Mesendoderm (in vitro differentiated cells): ENCODE results near the gene PLS3.
A peak's percentile ranks its signal among the peaks of the same experiment; 100 is the strongest.

ENCODE experiments used
- DNase-seq: peaks from one replicate; pipeline ENCODE4 v3.0.0; 2013
- H2AK5ac ChIP-seq: 2 replicates; pipeline ENCODE4 v1.6.1; 2013; ENCODE audit warnings: low read length, inconsistent platforms
- H2BK120ac ChIP-seq: 2 replicates; pipeline ENCODE4 v1.6.1; 2013; ENCODE audit warnings: low read depth, mild to moderate bottlenecking, low read length, moderate library complexity, mixed read lengths
- H2BK15ac ChIP-seq: replicated peaks from 2 replicates; pipeline ENCODE4 v1.6.1; 2013; ENCODE audit warnings: low read depth, mild to moderate bottlenecking, moderate library complexity
- H2BK5ac ChIP-seq: 2 replicates; pipeline ENCODE4 v1.6.1; 2013; ENCODE audit warnings: low read length, inconsistent platforms
- H3K18ac ChIP-seq: 2 replicates; pipeline ENCODE4 v1.6.1; 2013; ENCODE audit warnings: mild to moderate bottlenecking, low read length, mixed read lengths
- H3K23ac ChIP-seq: one replicate; pipeline ENCODE4 v1.6.1; 2013; ENCODE audit warnings: low read length
- H3K27ac ChIP-seq: 2 replicates; pipeline ENCODE4 v1.5.1; 2013; ENCODE audit warnings: low read depth, mild to moderate bottlenecking, inconsistent platforms, low read length, moderate library complexity
- H3K27me3 ChIP-seq: 2 replicates; pipeline ENCODE4 v1.6.1; 2013; ENCODE audit warnings: low read length, control low read depth, mild to moderate bottlenecking, inconsistent platforms; ENCODE audit not compliant: insufficient read depth, poor library complexity
- H3K36me3 ChIP-seq: 2 replicates; pipeline ENCODE4 v1.6.1; 2013; ENCODE audit warnings: low read length, inconsistent platforms; ENCODE audit not compliant: control insufficient read depth, insufficient read depth
- H3K4ac ChIP-seq: one replicate; pipeline ENCODE4 v1.6.1; 2013; ENCODE audit warnings: low read depth, mild to moderate bottlenecking, low read length, moderate library complexity
- H3K4me1 ChIP-seq: 2 replicates; pipeline ENCODE4 v1.6.1; 2013; ENCODE audit warnings: low read depth, low read length, inconsistent platforms; ENCODE audit not compliant: control insufficient read depth
- H3K4me2 ChIP-seq: 2 replicates; pipeline ENCODE4 v1.6.1; 2013; ENCODE audit warnings: low read length
- H3K4me3 ChIP-seq: 2 replicates; pipeline ENCODE4 v1.5.1; 2013; ENCODE audit warnings: mild to moderate bottlenecking, low read length
- H3K56ac ChIP-seq: one replicate; pipeline ENCODE4 v1.6.1; 2013; ENCODE audit warnings: low read length
- H3K79me1 ChIP-seq: 2 replicates; pipeline ENCODE4 v1.6.1; 2013; ENCODE audit warnings: low read length, inconsistent platforms
- H3K79me2 ChIP-seq: 2 replicates; pipeline ENCODE4 v1.6.1; 2013; ENCODE audit warnings: mild to moderate bottlenecking, low read length; ENCODE audit not compliant: control insufficient read depth, insufficient read depth
- H3K9ac ChIP-seq: 2 replicates; pipeline ENCODE4 v1.6.1; 2013; ENCODE audit warnings: low read length, inconsistent platforms
- H4K5ac ChIP-seq: one replicate; pipeline ENCODE4 v1.6.1; 2013; ENCODE audit warnings: low read length
- H4K8ac ChIP-seq: one replicate; pipeline ENCODE4 v1.6.1; 2013; ENCODE audit warnings: low read depth, mild to moderate bottlenecking, control low read depth, low read length, moderate library complexity
- WGBS: extraction: QIAGEN DNeasy Blood & Tissue Kit; methylation state at CpG from one replicate; pipeline ENCODE4 v1.1.7; 2013; ENCODE audit warnings: low lambda C conversion rate, missing lambda C conversion rate; ENCODE audit not compliant: insufficient coverage; ENCODE audit errors: extremely low coverage; 5-methylcytosine and 5-hydroxymethylcytosine counted together

The PLS3 gene

GRCh38 chrX:115547448-115547847 is 13.5 kb upstream of the PLS3 start:
- Histone ChIP-seq H3K27me3 (no peaks in the 10 kb centered on the region), H3K79me2 (no peaks in the 10 kb centered on the region), H3K23ac (no peak overlapping the region), H4K5ac (no peak overlapping the region), H3K18ac (no peak overlapping the region), H2AK5ac (no peak overlapping the region), H2BK15ac (no peak overlapping the region), H3K79me1 (no peaks in the 10 kb centered on the region), H3K9ac (no peak overlapping the region), H3K4me3 (no peak overlapping the region), H3K27ac (no peak overlapping the region), H2BK5ac (no peak overlapping the region), H2BK120ac (no peak overlapping the region), H3K4me1 (no peaks in the 10 kb centered on the region), H3K4me2 (no peak overlapping the region), H3K4ac (no peak overlapping the region), H3K56ac (no peak overlapping the region), H3K36me3 (no peaks in the 10 kb centered on the region), H4K8ac (no peak overlapping the region)
- no CpG with 5 or more reads among the region's 2 CpGs for WGBS
- DNase-seq: peak; percentile 38

GRCh38 chrX:115549008-115549407 is 12.0 kb upstream of the PLS3 start:
- no peaks in the 10 kb centered on the region for H3K36me3 ChIP-seq
- H4K8ac ChIP-seq: no peak overlapping the region
- no peak overlapping the region for H3K4ac ChIP-seq
- H3K23ac ChIP-seq: no peak overlapping the region
- no peak overlapping the region for H2BK120ac ChIP-seq
- no CpG with 5 or more reads among the region's 3 CpGs for WGBS
- H3K27ac ChIP-seq: no peak overlapping the region
- H3K4me3 ChIP-seq: no peak overlapping the region
- no peak overlapping the region for H3K56ac ChIP-seq
- DNase-seq: no peak
- H3K79me2 ChIP-seq: no peaks in the 10 kb centered on the region
- H3K9ac ChIP-seq: no peak overlapping the region
- no peak overlapping the region for H3K4me2 ChIP-seq
- no peak overlapping the region for H3K18ac ChIP-seq
- no peak overlapping the region for H2BK15ac ChIP-seq
- no peaks in the 10 kb centered on the region for H3K27me3 ChIP-seq
- no peaks in the 10 kb centered on the region for H3K79me1 ChIP-seq
- no peak overlapping the region for H2AK5ac ChIP-seq
- no peak overlapping the region for H4K5ac ChIP-seq
- no peak overlapping the region for H2BK5ac ChIP-seq
- no peaks in the 10 kb centered on the region for H3K4me1 ChIP-seq

- Histone ChIP-seq H3K79me2 (no peaks in the 10 kb centered on the region), H3K18ac (no peak overlapping the region), H3K4me3 (no peak overlapping the region), H3K79me1 (no peaks in the 10 kb centered on the region), H3K4ac (no peak overlapping the region), H2BK15ac (no peak overlapping the region), H2BK5ac (no peak overlapping the region), H3K4me2 (no peak overlapping the region), H3K56ac (no peak overlapping the region), H2BK120ac (no peak overlapping the region), H3K4me1 (no peaks in the 10 kb centered on the region), H2AK5ac (no peak overlapping the region), H4K5ac (no peak overlapping the region), H3K36me3 (no peaks in the 10 kb centered on the region), H4K8ac (no peak overlapping the region), H3K9ac (no peak overlapping the region), H3K23ac (no peak overlapping the region), H3K27ac (no peak overlapping the region), H3K27me3 (no peaks in the 10 kb centered on the region)
- DNase-seq: no peak
- no CpG with 5 or more reads among the region's 5 CpGs for WGBS
These were observed 7.8 kb upstream of the PLS3 start for GRCh38 chrX:115553171-115553570.

- WGBS: no CpG with 5 or more reads among the region's 3 CpGs
- H3K36me3 ChIP-seq: no peaks in the 10 kb centered on the region
- DNase-seq: no peak
These were observed 1.3 kb upstream of the PLS3 start for GRCh38 chrX:115559672-115560071.

GRCh38 chrX:115560211-115560977 is 580 bp upstream of the PLS3 start:
- no peak overlapping the region for H2BK15ac ChIP-seq
- H3K4me1 ChIP-seq: no peaks in the 10 kb centered on the region
- no CpG with 5 or more reads among the region's 10 CpGs for WGBS
- H3K23ac ChIP-seq: no peak overlapping the region
- no peak overlapping the region for H4K5ac ChIP-seq
- no peak overlapping the region for H3K4ac ChIP-seq
- no peak overlapping the region for H2BK5ac ChIP-seq
- H3K36me3 ChIP-seq: no peaks in the 10 kb centered on the region
- H3K79me2 ChIP-seq: peaks cover 18% of the 10 kb centered on the region
- no peak overlapping the region for H3K27ac ChIP-seq
- peak; percentile 40 for DNase-seq
- no peak overlapping the region for H3K56ac ChIP-seq
- no peak overlapping the region for H2AK5ac ChIP-seq
- no peak overlapping the region for H3K4me2 ChIP-seq
- no peak overlapping the region for H3K18ac ChIP-seq
- no peak overlapping the region for H4K8ac ChIP-seq
- no peak overlapping the region for H3K9ac ChIP-seq
- H2BK120ac ChIP-seq: no peak overlapping the region
- no peaks in the 10 kb centered on the region for H3K27me3 ChIP-seq
- no peak overlapping the region for H3K4me3 ChIP-seq
- H3K79me1 ChIP-seq: no peaks in the 10 kb centered on the region

More at GRCh38 chrX:115559672-115560071, 1.3 kb upstream of the PLS3 start:
- Histone ChIP-seq H2AK5ac (no peak overlapping the region), H3K23ac (no peak overlapping the region), H3K4ac (no peak overlapping the region), H3K56ac (no peak overlapping the region), H3K27me3 (no peaks in the 10 kb centered on the region), H2BK15ac (no peak overlapping the region), H4K8ac (no peak overlapping the region), H3K18ac (no peak overlapping the region), H4K5ac (no peak overlapping the region), H2BK5ac (no peak overlapping the region), H3K4me2 (no peak overlapping the region), H2BK120ac (no peak overlapping the region), H3K9ac (no peak overlapping the region), H3K79me1 (no peaks in the 10 kb centered on the region), H3K79me2 (peaks cover 18% of the 10 kb centered on the region), H3K4me1 (no peaks in the 10 kb centered on the region), H3K27ac (no peak overlapping the region), H3K4me3 (no peak overlapping the region)
